Retinal pigment epithelial cell (primary cell): Measurements from ENCODE around the gene MFSD8.
"Not testable (repeated sequence)": the region's sequence is repeated elsewhere in the genome, so short reads cannot be mapped to it uniquely, and the experiment has no call there.

Experiments used
- DNase-seq: peaks from one replicate; pipeline ENCODE4 v3.0.0-alpha.2; 2010; ENCODE audit warnings: low read depth
- H3K4me3 ChIP-seq: 2 replicates; pipeline ENCODE4 v1.5.1; 2011; ENCODE audit warnings: mild to moderate bottlenecking, low read length, control low read depth, moderate library complexity
- TF ChIP-seq, protein P1 (sequence below): conservative IDR thresholded peaks from 2 replicates; pipeline ENCODE4 v1.5.1; 2011; ENCODE audit warnings: low read depth, low read length, control low read depth, inconsistent platforms

The MFSD8 gene, protein sequence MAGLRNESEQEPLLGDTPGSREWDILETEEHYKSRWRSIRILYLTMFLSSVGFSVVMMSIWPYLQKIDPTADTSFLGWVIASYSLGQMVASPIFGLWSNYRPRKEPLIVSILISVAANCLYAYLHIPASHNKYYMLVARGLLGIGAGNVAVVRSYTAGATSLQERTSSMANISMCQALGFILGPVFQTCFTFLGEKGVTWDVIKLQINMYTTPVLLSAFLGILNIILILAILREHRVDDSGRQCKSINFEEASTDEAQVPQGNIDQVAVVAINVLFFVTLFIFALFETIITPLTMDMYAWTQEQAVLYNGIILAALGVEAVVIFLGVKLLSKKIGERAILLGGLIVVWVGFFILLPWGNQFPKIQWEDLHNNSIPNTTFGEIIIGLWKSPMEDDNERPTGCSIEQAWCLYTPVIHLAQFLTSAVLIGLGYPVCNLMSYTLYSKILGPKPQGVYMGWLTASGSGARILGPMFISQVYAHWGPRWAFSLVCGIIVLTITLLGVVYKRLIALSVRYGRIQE

DNA sequence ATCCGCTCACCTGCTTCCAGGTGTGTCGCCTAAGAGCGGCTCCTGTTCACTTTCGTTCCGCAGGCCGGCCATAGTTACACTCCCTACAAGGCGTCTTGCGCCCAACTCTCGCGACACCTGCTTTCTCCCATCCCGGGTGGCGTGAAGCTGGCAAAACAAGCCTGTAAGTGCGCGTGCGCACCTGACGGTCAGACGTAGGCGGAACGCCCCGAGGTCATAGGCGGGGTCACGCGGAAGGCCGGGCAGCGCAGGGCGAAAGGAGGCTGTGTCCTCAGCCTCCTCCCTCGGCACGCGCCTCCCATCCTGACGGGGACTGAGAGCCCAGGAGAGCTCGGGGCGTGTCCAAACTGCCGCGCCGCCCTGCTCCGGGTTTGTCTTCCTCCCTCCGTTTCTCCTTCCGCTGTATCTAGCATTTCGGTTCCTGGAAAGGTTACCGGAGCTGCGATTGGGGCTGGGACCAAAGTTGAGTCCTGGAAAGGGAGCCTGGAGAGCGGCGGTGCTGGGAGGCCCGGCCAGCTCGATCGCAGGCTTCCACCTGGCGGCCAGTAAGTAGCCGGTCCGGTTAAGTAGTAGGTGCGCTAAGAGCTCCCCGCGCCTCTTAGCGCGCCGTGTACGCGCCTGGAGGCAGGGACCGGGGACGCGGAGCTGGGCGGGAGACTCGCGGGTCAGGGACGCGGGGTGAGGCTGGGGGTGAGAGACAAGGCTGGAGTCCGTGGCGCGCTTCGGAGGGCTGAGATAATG lies at the start of gene MFSD8, which contains the start of gene ABHD18:
Gene MFSD8, minus strand, starts transcription at position 112 of the 741 bp plus-strand sequence. Its CDS starts 40 bp downstream, at position 72.
Gene ABHD18, plus strand, starts transcription at position 345 of the 741 bp plus-strand sequence. CDS start 17,550 bp downstream, outside the sequence.
- peak within 1 kb of the TSS; percentile 98 for H3K4me3 ChIP-seq
- TF ChIP-seq, protein P1, sequence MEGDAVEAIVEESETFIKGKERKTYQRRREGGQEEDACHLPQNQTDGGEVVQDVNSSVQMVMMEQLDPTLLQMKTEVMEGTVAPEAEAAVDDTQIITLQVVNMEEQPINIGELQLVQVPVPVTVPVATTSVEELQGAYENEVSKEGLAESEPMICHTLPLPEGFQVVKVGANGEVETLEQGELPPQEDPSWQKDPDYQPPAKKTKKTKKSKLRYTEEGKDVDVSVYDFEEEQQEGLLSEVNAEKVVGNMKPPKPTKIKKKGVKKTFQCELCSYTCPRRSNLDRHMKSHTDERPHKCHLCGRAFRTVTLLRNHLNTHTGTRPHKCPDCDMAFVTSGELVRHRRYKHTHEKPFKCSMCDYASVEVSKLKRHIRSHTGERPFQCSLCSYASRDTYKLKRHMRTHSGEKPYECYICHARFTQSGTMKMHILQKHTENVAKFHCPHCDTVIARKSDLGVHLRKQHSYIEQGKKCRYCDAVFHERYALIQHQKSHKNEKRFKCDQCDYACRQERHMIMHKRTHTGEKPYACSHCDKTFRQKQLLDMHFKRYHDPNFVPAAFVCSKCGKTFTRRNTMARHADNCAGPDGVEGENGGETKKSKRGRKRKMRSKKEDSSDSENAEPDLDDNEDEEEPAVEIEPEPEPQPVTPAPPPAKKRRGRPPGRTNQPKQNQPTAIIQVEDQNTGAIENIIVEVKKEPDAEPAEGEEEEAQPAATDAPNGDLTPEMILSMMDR: peak; percentile 54

DNA sequence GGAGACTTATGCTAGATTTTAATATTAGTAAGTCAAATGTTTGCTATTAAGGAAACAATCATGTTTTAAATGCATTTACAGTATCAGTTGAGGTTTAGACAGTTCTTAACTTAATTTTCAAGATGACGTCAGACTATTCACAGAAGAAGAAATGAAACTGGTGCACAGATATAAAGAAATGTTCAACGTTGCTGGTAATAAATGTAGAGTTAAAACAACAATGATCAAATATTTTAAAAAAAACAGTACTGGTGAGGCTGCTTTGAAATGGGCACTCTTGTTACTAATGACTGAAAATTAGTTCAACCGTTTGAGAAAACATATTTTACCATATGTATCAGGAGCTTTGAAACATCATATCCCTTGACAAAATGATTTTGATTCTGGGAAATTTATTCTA lies 44.5 kb upstream of the MFSD8 start:
- no peak for DNase-seq
- no peak overlapping the region for H3K4me3 ChIP-seq
- TF ChIP-seq, protein P1: no peak

More for the DNA sequence above, at the start of gene MFSD8, which contains the start of gene ABHD18:
- DNase-seq: peak; percentile 97

DNA sequence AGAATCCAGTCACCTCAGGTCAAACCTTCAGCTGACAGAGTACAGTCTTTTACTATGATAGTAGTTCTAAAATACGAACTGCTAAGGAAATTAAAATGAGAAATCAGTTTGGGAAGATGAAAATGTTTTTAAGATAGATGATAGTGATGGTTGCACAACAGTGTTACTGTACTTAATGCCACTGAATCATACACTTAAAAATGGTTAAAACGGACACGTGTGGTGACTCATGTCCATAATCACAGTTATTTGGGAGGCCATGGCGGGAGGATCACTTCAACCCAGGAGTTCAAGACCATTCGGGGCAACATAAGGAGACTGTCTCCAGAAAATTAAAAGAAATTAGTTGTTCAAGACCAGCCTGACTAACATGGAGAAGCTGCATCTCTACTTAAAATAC lies 41.6 kb upstream of the MFSD8 start:
- H3K4me3 ChIP-seq: no peak overlapping the region
- no peak for DNase-seq
- TF ChIP-seq, protein P1: no peak

DNA sequence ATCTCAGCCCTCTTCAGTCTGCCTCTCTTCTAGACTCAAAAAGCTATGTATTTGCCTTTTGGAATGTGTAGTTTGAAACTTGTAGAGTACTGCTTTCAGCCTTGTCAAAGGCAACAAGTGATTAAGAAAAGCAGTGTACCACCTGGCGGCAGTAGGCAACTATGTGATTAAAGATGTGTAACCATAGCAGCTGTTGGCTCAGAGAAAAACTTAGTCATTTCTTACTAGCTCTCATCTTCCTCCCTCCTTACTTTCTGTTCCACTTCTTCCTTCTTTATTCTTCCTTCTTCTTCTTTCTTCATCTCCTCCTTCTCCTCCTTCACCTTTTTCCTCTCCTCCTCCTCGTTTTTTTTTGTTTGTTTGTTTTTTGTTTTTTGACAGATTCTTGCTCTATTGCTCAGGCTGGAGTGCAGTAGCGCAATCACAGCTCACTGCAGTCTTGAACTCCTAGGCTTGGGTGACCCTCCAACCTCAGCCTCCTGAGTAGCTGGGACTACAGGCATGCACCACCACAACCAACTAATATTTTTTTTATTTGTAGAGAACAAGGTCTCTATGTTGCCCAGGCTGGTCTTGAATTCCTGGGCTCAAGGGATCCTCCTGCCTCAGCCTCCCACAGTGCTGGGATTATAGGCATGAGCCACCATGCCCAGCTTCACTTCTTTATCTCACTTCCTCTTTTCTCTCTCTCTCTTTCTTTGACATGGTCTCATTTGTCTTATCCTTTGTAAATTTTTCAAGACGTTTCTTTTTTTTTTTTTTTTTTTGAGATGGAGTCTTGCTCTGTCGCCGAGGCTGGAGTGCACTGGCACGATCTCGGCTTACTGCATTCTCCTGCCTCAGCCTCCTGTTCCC lies 32.8 kb upstream of the MFSD8 start:
- H3K4me3 ChIP-seq: no peak overlapping the region
- peak; percentile 51 for DNase-seq
- TF ChIP-seq, protein P1: peak; percentile 40

DNA sequence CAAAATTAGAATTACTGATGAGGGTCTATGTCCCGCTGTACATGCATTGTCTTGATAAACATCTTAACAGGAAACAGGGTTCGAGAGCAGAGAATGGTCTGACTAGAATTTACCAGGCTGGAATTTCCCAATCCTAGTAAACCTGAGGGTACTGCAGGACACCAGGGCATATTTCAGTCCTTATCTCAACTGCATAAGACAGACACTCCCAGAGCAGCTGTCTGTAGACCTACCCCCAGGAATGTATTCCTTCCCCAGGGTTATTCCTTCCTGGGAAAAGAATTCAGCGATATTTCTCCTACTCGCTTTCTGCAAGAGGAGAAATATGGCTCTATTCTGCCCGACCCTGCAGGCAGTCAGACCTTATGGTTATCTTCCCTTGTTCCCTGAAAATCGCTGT lies 31.5 kb upstream of the MFSD8 start:
- not testable (repeated sequence) for H3K4me3 ChIP-seq, DNase-seq

DNA sequence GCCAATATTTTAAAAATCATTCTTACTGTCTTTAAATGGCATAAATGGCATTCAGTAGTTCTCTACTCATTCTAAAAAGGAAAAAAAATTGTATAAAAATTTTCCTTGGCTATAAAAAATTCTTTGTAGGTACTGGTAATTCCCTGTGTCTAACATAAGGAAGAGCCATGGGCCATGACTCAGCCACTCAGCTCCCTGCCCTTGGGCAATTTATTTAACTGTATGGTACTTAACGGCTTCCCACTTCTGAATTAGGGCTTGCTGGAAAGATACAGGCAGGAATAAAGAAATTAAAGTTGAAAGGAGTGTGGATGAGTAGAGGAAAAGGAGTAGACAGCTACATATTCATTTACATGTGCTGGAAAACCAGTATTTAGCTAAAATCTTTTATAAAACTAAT lies 30.8 kb upstream of the MFSD8 start:
- H3K4me3 ChIP-seq: no peak overlapping the region
- TF ChIP-seq, protein P1: no peak
- no peak for DNase-seq
